PFSK-1 (cell line): ENCODE measurements around the gene RPA3.

ENCODE experiments used
- POLR2AphosphoS5 ChIP-seq: IDR thresholded peaks from 2 replicates; pipeline ENCODE4 v1.6.1; 2012; ENCODE audit warnings: low read depth, mild to moderate bottlenecking, control low read depth, low read length, moderate library complexity
- REST ChIP-seq, 2 experiments: IDR thresholded peaks; 2 replicates each; pipeline versions ENCODE4 v1.6.1 to v1.8.0; 2011 to 2012; ENCODE audit warnings: low read depth in 2 of 2, low read length in 2 of 2, control low read depth in 1 of 2, inconsistent platforms in 1 of 2, mild to moderate bottlenecking in 1 of 2, moderate library complexity in 1 of 2; ENCODE audit not compliant: insufficient read depth in 1 of 2
- SIN3A ChIP-seq: IDR thresholded peaks from 2 replicates; pipeline ENCODE4 v1.6.1; 2012; ENCODE audit warnings: mild to moderate bottlenecking, low read length, moderate library complexity, borderline replicate concordance; ENCODE audit not compliant: insufficient read depth
- TAF1 ChIP-seq: IDR thresholded peaks from 2 replicates; pipeline ENCODE4 v1.6.1; 2012; ENCODE audit warnings: low read length, control low read depth, borderline replicate concordance; ENCODE audit not compliant: insufficient read depth

- TF ChIP-seq POLR2AphosphoS5 (no peak), REST (IDR thresholded peaks at IDR 0.05; ENCODE audit: insufficient read depth in 1 of 2, low read depth in 2 of 2, low read length in 2 of 2) (no peak), SIN3A (no peak), TAF1 (no peak)
These were observed 48.3 kb upstream of the RPA3 start for GRCh38 chr7:7766671-7767070.
